Measurements from ENCODE around the gene RNASE8.

DNA sequence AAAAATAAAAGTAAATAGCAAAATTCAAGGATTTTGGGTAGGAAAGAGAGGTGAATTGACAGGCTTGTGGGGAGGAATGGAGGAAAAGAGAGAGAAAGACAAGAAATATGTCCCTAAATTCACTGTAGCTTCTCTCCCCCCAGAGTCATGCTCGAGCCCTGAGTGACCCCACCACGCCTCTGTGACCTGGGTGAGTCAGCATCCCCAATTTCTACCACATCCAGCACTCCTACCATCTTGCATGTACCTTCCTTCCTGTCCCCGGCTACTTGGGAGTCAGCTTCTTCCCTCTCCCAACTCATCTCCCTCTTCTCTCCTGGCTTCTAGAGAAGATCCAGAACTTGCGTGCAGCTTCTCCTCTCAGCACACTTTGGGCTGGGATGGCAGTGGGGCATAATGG is 31.1 kb downstream of the RNASE8 start:
- TF ChIP-seq POLR2A (IDR thresholded peaks at IDR 0.05; ENCODE audit: low read depth, low read length) = no peak
- TF ChIP-seq TAF1 (IDR thresholded peaks at IDR 0.05; ENCODE audit: borderline replicate concordance, low read depth, low read length) = no peak
